H9 (cell line): Measurements from ENCODE around the gene PRSS21. TPM values are rescaled to one million over a fixed set of nuclear protein-coding genes. Genes with fewer than 3 reads are reported as not detected.

ENCODE experiments used
- DNase-seq: peaks from one replicate; pipeline ENCODE4 v3.0.0-alpha.2; 2017
- H2AFZ ChIP-seq: one replicate; pipeline ENCODE4 v1.6.1; 2013; ENCODE audit warnings: mild to moderate bottlenecking, low read length, control low read depth, moderate library complexity
- H2AK5ac ChIP-seq: 2 replicates; pipeline ENCODE4 v1.6.1; 2013; ENCODE audit warnings: low read length, control low read depth, mixed read lengths; ENCODE audit not compliant: insufficient read length
- H2BK120ac ChIP-seq: one replicate; pipeline ENCODE4 v1.6.1; 2013; ENCODE audit warnings: low read depth, mild to moderate bottlenecking, low read length, control low read depth, inconsistent platforms; ENCODE audit not compliant: poor library complexity, severe bottlenecking
- H2BK12ac ChIP-seq: 2 replicates; pipeline ENCODE4 v1.6.1; 2013; ENCODE audit warnings: low read length, control low read depth, mixed read lengths, low read depth; ENCODE audit not compliant: insufficient read length
- H2BK15ac ChIP-seq: 2 replicates; pipeline ENCODE4 v1.6.1; 2013; ENCODE audit warnings: low read depth, low read length, control low read depth
- H2BK20ac ChIP-seq: one replicate; pipeline ENCODE4 v1.6.1; 2013; ENCODE audit warnings: low read depth, mild to moderate bottlenecking, low read length, control low read depth, inconsistent platforms; ENCODE audit not compliant: poor library complexity, severe bottlenecking
- H2BK5ac ChIP-seq: 2 replicates; pipeline ENCODE4 v1.6.1; 2013; ENCODE audit warnings: low read length, control low read depth, mixed read lengths; ENCODE audit not compliant: insufficient read length
- H3K14ac ChIP-seq: 2 replicates; pipeline ENCODE4 v1.6.1; 2013; ENCODE audit warnings: low read length, control low read depth; ENCODE audit not compliant: insufficient read depth
- H3K18ac ChIP-seq: 2 replicates; pipeline ENCODE4 v1.6.1; 2013; ENCODE audit warnings: low read depth, mild to moderate bottlenecking, mixed read lengths, low read length, control low read depth; ENCODE audit not compliant: insufficient read length
- H3K23ac ChIP-seq: 2 replicates; pipeline ENCODE4 v1.6.1; 2013; ENCODE audit warnings: low read length, control low read depth, mixed read lengths, low read depth; ENCODE audit not compliant: insufficient read length
- H3K23me2 ChIP-seq: 2 replicates; pipeline ENCODE4 v1.6.1; 2013; ENCODE audit warnings: low read depth, mild to moderate bottlenecking, mixed read lengths, low read length, control low read depth; ENCODE audit not compliant: insufficient read length, poor library complexity, severe bottlenecking
- H3K27ac ChIP-seq: 2 replicates; pipeline ENCODE4 v1.5.1; 2013; ENCODE audit warnings: low read length, control low read depth, mixed read lengths, low read depth; ENCODE audit not compliant: insufficient read length
- H3K27me3 ChIP-seq: 2 replicates; pipeline ENCODE4 v1.6.1; 2013; ENCODE audit warnings: low read length, control low read depth, inconsistent platforms; ENCODE audit not compliant: insufficient read depth
- H3K4ac ChIP-seq: 2 replicates; pipeline ENCODE4 v1.6.1; 2013; ENCODE audit warnings: low read depth, mild to moderate bottlenecking, control low read depth, inconsistent platforms, low read length, moderate library complexity
- H3K4me1 ChIP-seq: 2 replicates; pipeline ENCODE4 v1.6.1; 2013; ENCODE audit warnings: low read length, control low read depth, inconsistent platforms; ENCODE audit not compliant: insufficient read depth
- H3K4me2 ChIP-seq: 2 replicates; pipeline ENCODE4 v1.6.1; 2013; ENCODE audit warnings: low read length, control low read depth, mixed read lengths; ENCODE audit not compliant: insufficient read length, insufficient read depth
- H3K56ac ChIP-seq: 2 replicates; pipeline ENCODE4 v1.6.1; 2013; ENCODE audit warnings: low read depth, mild to moderate bottlenecking, mixed read lengths, low read length, control low read depth; ENCODE audit not compliant: insufficient read length
- H3K79me1 ChIP-seq: 2 replicates; pipeline ENCODE4 v1.6.1; 2013; ENCODE audit warnings: low read depth, mild to moderate bottlenecking, moderate library complexity, low read length, control low read depth, inconsistent platforms; ENCODE audit not compliant: insufficient read depth, poor library complexity, severe bottlenecking
- H3K79me2 ChIP-seq: 2 replicates; pipeline ENCODE4 v1.6.1; 2013; ENCODE audit warnings: low read length, control low read depth, inconsistent platforms; ENCODE audit not compliant: insufficient read depth
- H3K9ac ChIP-seq: 2 replicates; pipeline ENCODE4 v1.6.1; 2013; ENCODE audit warnings: low read length, control low read depth, mixed read lengths; ENCODE audit not compliant: insufficient read length; ENCODE audit errors: extremely low read depth
- H3K9me3 ChIP-seq: one replicate; pipeline ENCODE4 v1.6.1; 2013; ENCODE audit warnings: low read depth, low read length, inconsistent platforms; ENCODE audit not compliant: control insufficient read depth
- H3T11ph ChIP-seq: one replicate; pipeline ENCODE4 v1.6.1; 2013; ENCODE audit warnings: mild to moderate bottlenecking, low read length, control low read depth, inconsistent platforms
- H4K20me1 ChIP-seq: one replicate; pipeline ENCODE4 v1.6.1; 2013; ENCODE audit not compliant: control insufficient read depth, insufficient read length, insufficient read depth
- H4K5ac ChIP-seq: 2 replicates; pipeline ENCODE4 v1.6.1; 2013; ENCODE audit warnings: low read depth, mild to moderate bottlenecking, mixed read lengths, low read length, control low read depth; ENCODE audit not compliant: insufficient read length
- H4K8ac ChIP-seq: replicated peaks from 2 replicates; pipeline ENCODE4 v1.6.1; 2013; ENCODE audit warnings: low read length, control low read depth, mixed read lengths, low read depth; ENCODE audit not compliant: insufficient read length
- H4K91ac ChIP-seq: 2 replicates; pipeline ENCODE4 v1.6.1; 2013; ENCODE audit warnings: low read depth, mild to moderate bottlenecking, moderate library complexity, mixed read lengths, low read length, control low read depth; ENCODE audit not compliant: insufficient read length
- H3K27ac Mint-ChIP-seq, 3 experiments: 2 replicates in 2 of 3; 3 replicates in 1 of 3; pipeline ENCODE4 v1.8.0; 2020 to 2021; ENCODE audit warnings: mixed read lengths in 3 of 3, mild to moderate bottlenecking in 1 of 3, moderate library complexity in 1 of 3
- H3K27me3 Mint-ChIP-seq: 2 replicates; pipeline ENCODE4 v1.8.0; 2021; ENCODE audit warnings: low read depth, mild to moderate bottlenecking, moderate library complexity, mixed read lengths
- H3K36me3 Mint-ChIP-seq, 3 experiments: 2 replicates in 2 of 3; 3 replicates in 1 of 3; pipeline ENCODE4 v1.8.0; 2020 to 2021; ENCODE audit warnings: low read depth in 3 of 3, mixed read lengths in 3 of 3; ENCODE audit not compliant: insufficient read depth in 1 of 3
- H3K4me1 Mint-ChIP-seq, 2 experiments: 2 replicates each; pipeline ENCODE4 v1.8.0; 2020; ENCODE audit warnings: mixed read lengths in 2 of 2
- H3K4me3 Mint-ChIP-seq, 2 experiments: 2 replicates in 1 of 2; 3 replicates in 1 of 2; pipeline ENCODE4 v1.8.0; 2020 to 2021; ENCODE audit warnings: mild to moderate bottlenecking in 2 of 2, mixed read lengths in 2 of 2, moderate library complexity in 1 of 2
- H3K9me3 Mint-ChIP-seq, 2 experiments: 2 replicates in 1 of 2; 3 replicates in 1 of 2; pipeline ENCODE4 v1.8.0; 2020; ENCODE audit warnings: mild to moderate bottlenecking in 2 of 2, mixed read lengths in 2 of 2, moderate library complexity in 1 of 2
- WGBS: extraction: QIAGEN DNeasy Blood & Tissue Kit; methylation state at CpG from one replicate; pipeline ENCODE4 v1.1.7; 2013; ENCODE audit warnings: missing lambda C conversion rate, low lambda C conversion rate, mixed read lengths; ENCODE audit not compliant: insufficient read length; ENCODE audit errors: extremely low coverage; 5-methylcytosine and 5-hydroxymethylcytosine counted together
- total RNA-seq: library from RNA; stranded (reverse); gene quantifications from 2 replicates; pipeline ENCODE4 v1.2.1, GENCODE V29; 2021
- TF ChIP-seq, protein P1 (sequence below): fragments of 200-600 bp; sonication (generic); conservative IDR thresholded peaks from 3 replicates; pipeline ENCODE4 v1.8.0; 2021; ENCODE audit warnings: antibody characterized with exemption, mild to moderate bottlenecking

PRSS21 gene
- total RNA-seq, 1 experiment from 2014 or later: not detected

DNA sequence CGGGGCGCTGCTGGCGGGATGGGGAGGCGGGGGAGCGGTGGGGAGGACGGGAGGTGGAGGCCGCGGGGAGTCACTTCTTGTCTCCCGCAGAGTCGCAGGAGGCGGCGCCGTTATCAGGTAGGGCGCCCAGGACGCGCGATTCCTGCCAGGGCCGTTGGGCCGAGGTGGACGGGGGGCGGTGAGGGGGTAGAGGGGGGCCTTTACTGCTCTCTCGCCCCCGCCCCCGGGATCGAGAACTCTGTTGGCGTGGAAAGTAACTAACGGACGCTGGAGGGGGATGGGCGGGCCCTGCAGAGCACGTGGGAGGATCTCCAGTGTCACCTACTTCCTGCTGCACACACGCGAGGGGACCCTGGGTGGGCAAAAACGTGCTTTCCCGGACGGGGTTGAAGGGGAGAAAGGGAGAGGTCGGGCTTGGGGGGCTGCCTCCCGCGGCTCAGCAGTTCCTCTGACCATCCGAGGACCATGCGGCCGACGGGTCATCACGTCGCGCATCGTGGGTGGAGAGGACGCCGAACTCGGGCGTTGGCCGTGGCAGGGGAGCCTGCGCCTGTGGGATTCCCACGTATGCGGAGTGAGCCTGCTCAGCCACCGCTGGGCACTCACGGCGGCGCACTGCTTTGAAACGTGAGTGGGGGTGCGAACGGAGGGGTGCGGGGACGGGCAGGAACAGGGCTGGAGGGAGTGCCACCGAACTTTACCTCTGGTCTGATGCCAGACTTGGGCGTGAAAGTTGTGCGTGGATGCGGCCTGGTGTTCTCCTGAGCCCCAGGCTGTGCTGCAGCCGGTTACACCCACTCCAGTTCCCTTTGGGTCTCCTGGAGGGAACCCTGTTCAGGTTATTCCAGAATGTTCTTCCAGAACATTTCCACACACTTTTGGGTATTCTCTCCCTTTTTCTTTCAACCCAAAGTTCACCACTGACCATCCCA is 569 bp downstream of the PRSS21 start:
- no peak overlapping the region for H3K27ac Mint-ChIP-seq
- Histone ChIP-seq H3K14ac (no peak overlapping the region), H3T11ph (no peak overlapping the region), H2AFZ (no peak overlapping the region), H4K91ac (no peak overlapping the region), H2BK12ac (no peak overlapping the region), H2BK15ac (no peak overlapping the region), H3K27ac (no peak overlapping the region), H3K4me2 (no peak overlapping the region), H3K9me3 (no peaks in the 10 kb centered on the region), H4K5ac (no peak overlapping the region), H4K20me1 (no peaks in the 10 kb centered on the region), H3K56ac (no peak overlapping the region), H3K9ac (no peak overlapping the region), H3K27me3 (no peaks in the 10 kb centered on the region), H3K23me2 (no peaks in the 10 kb centered on the region), H3K4me1 (no peaks in the 10 kb centered on the region), H4K8ac (no peak overlapping the region), H3K4ac (no peak overlapping the region), H2AK5ac (no peak overlapping the region), H3K23ac (no peak overlapping the region), H3K79me1 (no peaks in the 10 kb centered on the region), H3K79me2 (no peaks in the 10 kb centered on the region), H2BK120ac (no peak overlapping the region), H2BK5ac (no peak overlapping the region), H2BK20ac (no peak overlapping the region), H3K18ac (no peak overlapping the region)
- H3K36me3 Mint-ChIP-seq: no peaks in the 10 kb centered on the region; a peak in 1 of 7 replicates
- TF ChIP-seq, protein P1, sequence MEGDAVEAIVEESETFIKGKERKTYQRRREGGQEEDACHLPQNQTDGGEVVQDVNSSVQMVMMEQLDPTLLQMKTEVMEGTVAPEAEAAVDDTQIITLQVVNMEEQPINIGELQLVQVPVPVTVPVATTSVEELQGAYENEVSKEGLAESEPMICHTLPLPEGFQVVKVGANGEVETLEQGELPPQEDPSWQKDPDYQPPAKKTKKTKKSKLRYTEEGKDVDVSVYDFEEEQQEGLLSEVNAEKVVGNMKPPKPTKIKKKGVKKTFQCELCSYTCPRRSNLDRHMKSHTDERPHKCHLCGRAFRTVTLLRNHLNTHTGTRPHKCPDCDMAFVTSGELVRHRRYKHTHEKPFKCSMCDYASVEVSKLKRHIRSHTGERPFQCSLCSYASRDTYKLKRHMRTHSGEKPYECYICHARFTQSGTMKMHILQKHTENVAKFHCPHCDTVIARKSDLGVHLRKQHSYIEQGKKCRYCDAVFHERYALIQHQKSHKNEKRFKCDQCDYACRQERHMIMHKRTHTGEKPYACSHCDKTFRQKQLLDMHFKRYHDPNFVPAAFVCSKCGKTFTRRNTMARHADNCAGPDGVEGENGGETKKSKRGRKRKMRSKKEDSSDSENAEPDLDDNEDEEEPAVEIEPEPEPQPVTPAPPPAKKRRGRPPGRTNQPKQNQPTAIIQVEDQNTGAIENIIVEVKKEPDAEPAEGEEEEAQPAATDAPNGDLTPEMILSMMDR: no peak
- no CpG with 5 or more reads among the region's 68 CpGs for WGBS
- no peak for DNase-seq
- no peaks in the 10 kb centered on the region for H3K9me3 Mint-ChIP-seq
- no peaks in the 10 kb centered on the region for H3K27me3 Mint-ChIP-seq
- H3K4me3 Mint-ChIP-seq: no peak overlapping the region
- H3K4me1 Mint-ChIP-seq: no peaks in the 10 kb centered on the region; a peak in 1 of 4 replicates
